NCI-H2081 (cell line): ENCODE data around the gene RASGEF1C.

Experiments used
- DNase-seq, 2 experiments: peaks; one replicate each; lab custom pipeline; 2025; lab: John Stamatoyannopoulos, UW

The RASGEF1C gene

DNA sequence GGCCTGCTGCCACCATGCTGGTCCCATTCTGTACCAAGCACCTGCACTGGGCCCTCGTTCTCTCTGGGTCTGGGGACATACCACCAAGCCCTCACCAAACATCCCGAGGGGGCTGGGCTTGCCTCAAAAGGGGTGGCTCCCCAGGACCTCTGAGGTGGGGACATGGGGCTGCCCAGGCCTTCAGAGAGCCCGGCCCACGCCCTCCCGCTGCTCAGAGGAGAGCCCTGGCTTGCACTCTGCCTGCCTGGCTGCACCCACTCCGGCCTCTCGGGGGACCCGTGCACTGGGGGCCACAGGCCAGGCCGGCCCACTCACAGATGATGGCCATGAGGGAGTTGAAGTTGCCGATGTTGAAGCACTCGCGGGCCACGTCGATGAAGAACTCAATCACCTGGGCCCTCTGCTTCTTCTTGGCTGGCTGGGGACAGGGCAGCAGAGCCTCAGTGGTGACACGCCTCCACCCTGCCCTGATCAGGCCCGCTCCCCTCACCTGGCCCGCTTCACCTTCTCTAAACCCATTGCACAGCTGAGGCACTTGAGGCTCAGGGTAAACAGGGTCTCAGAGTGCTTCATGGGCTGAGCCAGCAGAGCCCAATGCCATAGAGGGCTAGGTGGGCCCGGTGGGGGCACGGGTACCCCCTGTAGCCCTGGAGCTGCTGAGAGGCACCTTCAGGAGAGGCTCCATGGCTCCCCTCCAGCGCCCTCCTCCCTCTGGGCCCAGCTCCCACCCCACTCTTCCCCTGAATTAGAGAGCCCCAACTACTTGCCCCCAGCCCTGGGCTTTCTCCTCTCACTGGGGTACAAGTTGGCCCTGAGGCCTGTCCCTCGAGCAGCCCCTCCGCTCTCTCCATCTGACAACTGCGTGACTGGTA lies 89.7 kb downstream of the RASGEF1C start:
- DNase-seq = no peak

DNA sequence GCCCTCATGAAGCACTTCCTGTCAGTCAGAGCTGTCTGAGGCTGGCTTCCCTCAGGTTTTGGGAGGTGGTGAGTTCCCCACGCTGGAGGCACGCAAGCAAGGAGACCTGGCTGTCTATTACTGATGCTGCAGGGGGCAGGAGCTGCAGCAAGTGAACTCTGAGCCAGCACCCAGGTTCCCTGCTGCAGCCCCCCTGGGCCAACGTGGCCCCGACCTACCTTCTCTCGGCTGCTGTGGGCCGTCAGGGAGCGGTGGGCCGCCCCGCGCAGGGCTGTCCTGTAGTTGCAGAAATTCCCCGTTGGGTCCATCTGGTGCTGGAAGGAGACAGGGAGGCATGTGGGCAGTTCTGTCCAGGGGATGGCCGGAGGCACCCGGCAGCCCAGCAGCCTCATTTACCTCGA lies 90.6 kb downstream of the RASGEF1C start:
- DNase-seq = no peak

DNA sequence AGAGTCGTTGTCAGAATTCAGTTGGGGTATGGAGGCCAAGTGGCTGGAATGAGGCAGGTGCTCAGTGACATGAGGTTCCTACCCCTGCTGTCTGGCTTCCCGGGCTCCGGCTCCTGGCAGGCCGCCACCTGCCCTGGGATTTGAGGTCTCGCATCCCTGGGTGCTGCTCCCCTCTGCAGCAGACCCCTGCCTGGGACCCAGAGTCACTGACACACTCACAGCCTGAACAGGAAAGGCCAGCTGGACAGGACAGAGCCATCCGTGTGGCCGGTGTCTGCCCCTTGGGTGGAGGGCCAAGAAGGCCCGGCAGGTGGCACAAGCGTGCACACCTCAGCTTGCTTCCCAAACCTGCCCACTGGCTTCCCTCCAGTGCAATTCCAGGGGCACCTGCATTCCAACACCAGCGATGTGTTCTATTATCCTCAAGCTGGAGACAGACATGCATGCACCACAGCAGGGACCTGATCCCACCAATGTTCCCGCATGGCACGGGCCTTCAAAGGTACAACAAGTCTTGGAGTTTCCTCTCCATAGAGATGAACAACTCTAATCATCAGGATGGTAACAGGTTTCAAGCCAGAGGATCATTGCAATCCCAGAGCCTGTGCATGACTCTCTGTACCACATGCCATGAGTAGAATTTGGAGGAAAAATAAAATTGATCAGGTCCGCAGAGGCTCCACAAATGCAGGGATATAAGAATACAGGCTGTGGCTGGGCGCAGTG lies 91.8 kb downstream of the RASGEF1C start:
- peak in 1 of 2 experiments; percentile 2 for DNase-seq

DNA sequence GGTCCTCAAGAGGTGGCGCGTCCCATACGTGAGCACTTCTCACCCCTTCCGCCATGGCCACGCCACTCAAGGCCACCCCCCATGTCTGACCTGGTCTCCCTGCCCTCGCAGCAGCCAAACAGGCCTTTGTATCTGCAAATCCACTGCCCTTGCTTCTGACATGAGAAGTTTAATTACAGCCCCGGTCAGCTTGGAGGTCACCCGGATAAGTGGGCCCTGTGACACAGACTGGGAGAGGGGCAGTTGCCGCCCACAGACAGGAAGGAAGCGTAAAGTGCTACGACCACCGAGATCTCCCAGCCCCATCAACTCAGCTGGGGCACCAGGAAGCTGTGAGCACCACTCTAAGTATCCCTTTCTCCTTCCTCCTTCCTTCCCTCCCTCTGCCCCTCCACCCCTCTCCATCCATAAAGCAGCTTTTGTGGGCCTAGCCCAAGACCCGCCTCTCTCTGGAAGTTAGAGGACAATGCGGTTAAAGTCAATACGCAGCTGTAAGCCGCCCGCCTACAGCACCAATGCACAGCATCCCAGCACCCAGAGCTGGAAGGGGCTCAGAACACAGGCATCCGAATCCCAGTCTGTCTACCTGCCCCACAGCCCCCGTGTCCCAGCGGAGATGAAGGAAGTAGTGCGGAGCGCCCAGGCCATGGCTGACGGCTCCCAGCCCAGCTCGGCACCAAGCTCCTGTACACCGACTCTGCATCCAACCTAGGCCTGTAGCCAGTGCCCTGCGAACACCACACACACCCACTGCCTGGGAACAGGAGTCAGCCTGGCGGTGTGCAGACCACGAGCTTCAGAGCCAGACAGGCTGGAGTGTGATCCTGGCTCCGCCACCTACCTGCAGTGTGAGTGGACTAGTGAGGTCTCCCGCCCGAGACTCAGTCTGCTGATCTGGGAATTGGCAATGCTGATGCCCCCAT lies 92.7 kb downstream of the RASGEF1C start:
- DNase-seq = no peak

DNA sequence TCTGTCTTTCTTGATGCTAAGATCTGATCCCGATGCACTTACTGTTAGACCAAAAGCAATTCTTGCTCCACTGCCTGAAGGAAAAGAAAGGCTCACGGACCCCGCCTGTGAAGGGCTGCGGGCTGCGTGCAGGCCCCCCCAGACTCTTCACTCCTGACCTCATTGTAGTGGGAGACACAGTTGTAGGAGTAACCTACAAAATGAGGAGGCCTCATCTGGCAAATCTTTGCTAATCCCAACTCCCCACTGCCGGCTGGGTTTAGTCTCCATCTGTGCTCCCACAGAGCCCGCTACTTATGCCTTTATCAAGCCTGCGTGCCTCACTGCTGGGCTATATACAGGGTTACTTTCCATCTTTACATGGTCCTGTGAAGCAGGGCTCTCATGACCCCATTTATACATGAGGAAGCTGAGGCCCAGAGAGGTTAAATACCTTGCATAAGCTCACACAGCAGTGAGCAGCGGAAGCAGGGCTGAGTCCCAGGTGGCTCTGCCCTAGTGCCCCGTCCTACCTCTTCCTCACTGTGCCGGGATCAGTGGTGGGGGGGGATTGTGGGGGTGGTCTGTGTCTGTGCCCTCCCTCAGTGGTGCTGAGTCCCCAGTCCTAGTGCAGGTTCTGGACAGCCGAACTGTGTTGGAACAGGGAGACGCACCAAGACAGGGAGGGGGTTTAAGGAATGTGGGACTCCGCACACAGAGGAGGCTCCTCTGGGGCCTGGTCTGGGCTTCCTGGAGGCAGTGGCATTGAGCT lies 93.5 kb downstream of the RASGEF1C start:
- DNase-seq = no peak

- no peak for DNase-seq
These were observed 94.6 kb downstream of the RASGEF1C start for GRCh38 chr5:180114304-180115003.

DNA sequence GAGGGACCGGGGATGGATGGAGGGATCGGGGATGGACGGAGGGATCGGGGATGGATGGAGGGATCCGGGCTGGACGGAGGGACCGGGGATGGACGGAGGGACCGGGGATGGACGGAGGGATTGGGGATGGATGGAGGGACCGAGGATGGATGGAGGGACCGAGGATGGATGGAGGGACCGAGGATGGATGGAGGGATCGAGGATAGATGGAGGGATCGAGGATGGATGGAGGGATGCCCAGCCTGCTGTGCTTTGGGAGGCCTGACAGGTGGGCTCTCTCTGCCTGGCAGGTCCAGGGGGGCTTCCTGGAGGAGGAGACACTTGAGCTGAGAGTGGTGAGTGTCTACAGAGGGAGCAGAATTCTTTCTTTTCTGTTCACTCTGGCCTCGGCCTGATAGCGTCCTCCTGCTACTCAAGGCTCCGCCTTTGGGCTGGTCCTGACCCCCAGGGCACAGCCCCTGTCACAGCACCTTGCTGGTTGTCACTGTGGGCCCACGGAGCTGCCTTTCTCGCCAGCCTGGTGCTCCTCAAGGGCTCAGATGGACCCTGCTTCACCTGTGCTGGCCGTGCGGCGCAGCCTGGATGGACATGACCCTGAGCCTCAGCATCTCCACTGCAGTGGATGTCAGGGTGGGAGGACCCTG lies 95.2 kb downstream of the RASGEF1C start:
- no peak for DNase-seq

DNA sequence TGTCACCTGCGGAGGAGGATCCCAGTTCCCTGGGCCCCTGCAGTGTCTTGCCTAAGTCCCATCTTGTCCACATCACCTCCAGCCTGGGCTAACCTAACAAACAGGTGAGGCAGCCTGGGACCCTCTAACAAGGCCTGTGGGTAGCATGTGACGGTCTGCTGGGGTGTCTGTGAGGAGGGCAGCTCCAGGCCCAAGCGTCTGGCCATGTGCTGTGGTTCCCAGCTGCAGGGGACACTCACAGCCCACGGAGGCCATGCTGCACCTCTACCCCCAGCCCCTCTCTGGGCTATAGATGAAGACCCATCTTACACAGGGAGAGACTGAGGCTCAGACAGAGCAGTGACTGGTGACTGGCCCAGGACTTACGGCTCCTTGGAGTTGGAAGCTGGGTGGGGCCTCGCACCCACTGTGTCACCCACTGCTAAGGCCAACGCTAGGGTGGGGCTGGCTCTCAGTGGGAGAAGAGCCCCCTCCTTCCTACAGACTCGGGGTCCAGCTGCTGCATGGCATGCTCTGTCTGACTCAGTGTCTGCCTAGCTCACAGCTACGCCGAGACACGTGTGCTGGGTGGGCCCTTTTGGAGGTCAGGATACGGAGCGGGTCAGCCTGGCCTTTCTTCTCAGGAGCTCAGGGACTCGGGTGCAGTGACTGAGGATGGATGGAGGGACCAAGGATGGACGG lies 96.7 kb downstream of the RASGEF1C start:
- no peak for DNase-seq

DNA sequence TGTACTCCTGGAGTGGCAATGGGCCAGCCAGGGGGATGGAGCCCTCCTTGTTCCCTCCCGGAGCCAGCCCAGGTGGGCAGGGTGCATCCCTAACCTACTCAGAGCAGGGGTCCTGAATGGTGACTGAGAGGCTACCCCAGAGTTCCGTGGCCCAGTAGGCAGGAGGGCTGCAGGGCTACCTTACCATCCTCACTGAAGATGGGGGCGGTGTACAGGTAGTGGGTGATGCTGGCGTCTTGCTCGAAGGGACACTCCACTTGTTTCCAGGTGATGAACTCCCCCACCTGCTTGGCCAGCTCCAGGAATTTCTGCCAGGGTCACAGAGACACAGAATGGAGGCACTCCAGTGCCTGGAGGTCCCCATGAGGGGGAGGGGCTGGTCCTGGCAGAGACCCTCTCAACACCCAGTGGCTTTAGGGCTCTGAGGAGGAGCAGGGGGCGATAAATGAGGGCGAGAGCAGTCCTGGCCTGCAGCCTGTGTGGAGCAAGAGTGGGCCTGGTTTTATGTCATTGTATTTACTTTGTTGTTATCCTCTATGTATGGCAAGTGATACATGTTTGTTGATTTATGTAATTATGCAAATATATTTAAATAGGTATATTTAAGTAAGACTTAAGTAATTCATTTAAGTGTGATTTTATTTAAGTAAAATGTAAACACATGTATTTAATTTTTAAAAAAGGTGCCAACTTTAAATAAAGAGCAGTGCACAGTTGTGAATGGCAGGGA lies 97.6 kb downstream of the RASGEF1C start:
- no peak for DNase-seq

DNA sequence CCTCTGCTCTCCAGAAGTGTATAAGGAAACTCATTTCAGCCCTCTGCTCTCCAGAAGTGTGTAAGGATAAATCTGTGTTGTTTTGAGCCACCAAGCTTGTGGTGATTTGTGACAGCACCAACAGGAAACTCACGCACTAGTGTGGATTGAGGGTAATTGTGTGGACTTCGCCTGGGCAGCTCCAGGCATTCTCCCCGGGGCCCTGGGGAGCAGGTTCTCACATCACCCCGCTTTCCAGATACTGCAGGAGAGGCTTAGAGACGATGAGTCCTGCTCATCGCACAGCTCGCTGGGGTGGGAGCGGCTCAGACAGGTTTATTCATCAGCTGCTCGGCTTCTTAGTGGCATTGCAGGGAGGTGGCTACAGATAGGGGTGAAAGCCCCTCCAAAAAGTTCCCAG lies 99.1 kb downstream of the RASGEF1C start:
- DNase-seq = no peak

DNA sequence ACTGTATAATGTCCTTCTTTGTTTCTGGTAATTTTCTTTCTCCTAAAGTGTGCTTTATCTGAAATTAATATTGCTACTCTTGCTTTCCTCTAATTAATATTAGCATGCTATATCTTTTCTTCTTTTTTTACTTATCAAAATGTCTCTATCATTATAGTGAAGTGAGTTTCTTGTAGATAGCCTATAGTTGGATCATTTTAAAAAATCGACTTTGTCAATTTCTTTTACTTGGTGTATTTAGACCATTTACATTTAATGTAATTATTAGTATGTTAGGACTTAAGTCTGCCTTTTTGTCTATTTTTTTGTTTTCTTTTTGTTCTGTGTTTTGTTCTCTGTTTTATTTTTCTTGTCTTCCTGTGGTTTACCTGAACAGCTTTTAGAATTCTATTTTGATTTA lies 102.0 kb downstream of the RASGEF1C start:
- no peak for DNase-seq

GRCh38 chr5:180105827-180106312 lies 103.1 kb downstream of the RASGEF1C start:
- no peak for DNase-seq

DNA sequence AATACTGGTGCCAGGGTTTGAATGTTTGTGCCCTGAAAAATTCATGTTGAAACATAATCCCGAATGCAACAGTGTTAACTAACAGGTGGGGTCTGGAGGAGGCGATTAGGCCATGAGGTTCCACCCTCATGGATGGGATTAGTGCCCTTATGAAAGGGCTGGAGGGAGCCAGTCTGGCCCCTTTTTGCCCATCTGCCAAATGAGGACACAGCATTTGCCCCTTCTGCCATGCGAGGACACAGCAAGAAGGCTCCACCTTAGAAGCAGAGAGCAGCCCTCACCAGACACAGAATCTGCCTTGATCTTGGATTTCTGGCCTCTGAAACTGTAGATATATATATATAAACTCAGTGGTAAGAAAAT lies 104.9 kb downstream of the RASGEF1C start:
- DNase-seq = no peak

- no peak for DNase-seq
These were observed 105.4 kb downstream of the RASGEF1C start for GRCh38 chr5:180103487-180104167.

GRCh38 chr5:180102636-180103035 lies 106.4 kb downstream of the RASGEF1C start:
- no peak for DNase-seq

GRCh38 chr5:180101451-180102105 lies 107.4 kb downstream of the RASGEF1C start:
- no peak for DNase-seq

- DNase-seq = no peak
These were observed 108.2 kb downstream of the RASGEF1C start for GRCh38 chr5:180100621-180101450.
